Stimulated activated memory B cell treated with anti-CD40 and anti-IgM and Interleukin-4, amounts not matched to agents 10 μg/mL and 1 μg/mL and 100 μg/mL, for 72 hours (primary cell): ENCODE measurements around the gene PAX5.
"Not testable (repeated sequence)": the region's sequence is repeated elsewhere in the genome, so short reads cannot be mapped to it uniquely, and the experiment has no call there.

Experiments used
- ATAC-seq: fragments of 150-1000 bp; cut with Tn5 transposase; 2 replicates; pipeline ENCODE4 v1.10.0; 2021
- H3K27ac Mint-ChIP-seq: one replicate; pipeline ENCODE4 v1.8.0; 2022; ENCODE audit warnings: mild to moderate bottlenecking, mixed read lengths
- H3K27me3 Mint-ChIP-seq: one replicate; pipeline ENCODE4 v1.8.0; 2022; ENCODE audit warnings: mixed read lengths
- H3K36me3 Mint-ChIP-seq: one replicate; pipeline ENCODE4 v1.8.0; 2022; ENCODE audit warnings: mixed read lengths
- H3K4me1 Mint-ChIP-seq: one replicate; pipeline ENCODE4 v1.8.0; 2022; ENCODE audit warnings: mixed read lengths
- H3K4me3 Mint-ChIP-seq: one replicate; pipeline ENCODE4 v1.8.0; 2022; ENCODE audit warnings: mild to moderate bottlenecking, moderate library complexity, mixed read lengths
- H3K9me3 Mint-ChIP-seq: one replicate; pipeline ENCODE4 v1.8.0; 2022; ENCODE audit warnings: mixed read lengths

The PAX5 gene

DNA sequence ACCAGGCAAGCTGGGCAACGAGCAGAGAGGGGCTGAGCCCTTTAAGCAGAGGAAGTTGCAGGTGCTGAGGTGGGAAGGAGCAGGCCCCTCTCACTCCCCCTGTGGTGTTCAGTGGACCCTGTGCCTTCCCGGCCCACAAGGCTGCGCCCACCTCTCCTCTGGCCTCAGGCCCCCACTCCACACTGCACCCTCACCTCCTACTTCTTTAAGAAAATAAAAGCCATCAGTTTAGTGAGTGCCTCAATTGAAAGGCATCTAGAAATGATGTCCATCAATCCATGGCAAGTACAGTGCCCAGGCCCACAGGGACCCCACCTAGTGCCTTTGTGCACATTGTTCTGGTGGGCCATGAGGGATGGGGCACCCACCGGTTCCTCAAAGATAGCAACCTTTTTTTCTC, 158.0 kb downstream of the PAX5 start:
- H3K4me1 Mint-ChIP-seq, result peaks cover 87% of the 10 kb centered on the region
- H3K27ac Mint-ChIP-seq, result peak overlapping the region; percentile 79
- ATAC-seq, result no peak
- no peaks in the 10 kb centered on the region for H3K9me3 Mint-ChIP-seq
- H3K36me3 Mint-ChIP-seq, result peaks cover 60% of the 10 kb centered on the region
- no peaks in the 10 kb centered on the region for H3K27me3 Mint-ChIP-seq
- H3K4me3 Mint-ChIP-seq, result no peak overlapping the region

DNA sequence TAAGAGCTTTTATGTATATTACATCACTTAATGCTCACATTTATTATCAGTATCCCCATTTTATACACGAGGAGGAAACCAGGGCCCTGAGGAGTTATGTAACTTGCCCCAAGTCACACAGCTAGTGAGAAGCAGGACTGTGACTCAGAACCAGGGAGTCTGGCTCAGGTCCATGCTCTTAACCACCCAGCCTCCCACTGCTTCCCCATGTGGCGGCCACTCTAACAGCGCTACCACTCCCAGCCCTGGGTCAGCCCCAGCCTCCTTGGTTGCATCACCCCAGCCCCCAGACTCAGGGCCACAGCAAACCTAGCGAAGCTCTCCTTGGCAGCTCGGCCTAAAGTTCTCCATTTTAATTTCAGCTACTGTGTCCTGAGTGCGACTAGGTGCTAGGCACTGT, 159.1 kb downstream of the PAX5 start:
- H3K27ac Mint-ChIP-seq, result peak overlapping the region; percentile 79
- no peak for ATAC-seq
- H3K4me3 Mint-ChIP-seq, result no peak overlapping the region
- H3K36me3 Mint-ChIP-seq, result peaks cover 51% of the 10 kb centered on the region
- H3K4me1 Mint-ChIP-seq, result peaks cover 84% of the 10 kb centered on the region
- no peaks in the 10 kb centered on the region for H3K9me3 Mint-ChIP-seq
- H3K27me3 Mint-ChIP-seq, result no peaks in the 10 kb centered on the region

DNA sequence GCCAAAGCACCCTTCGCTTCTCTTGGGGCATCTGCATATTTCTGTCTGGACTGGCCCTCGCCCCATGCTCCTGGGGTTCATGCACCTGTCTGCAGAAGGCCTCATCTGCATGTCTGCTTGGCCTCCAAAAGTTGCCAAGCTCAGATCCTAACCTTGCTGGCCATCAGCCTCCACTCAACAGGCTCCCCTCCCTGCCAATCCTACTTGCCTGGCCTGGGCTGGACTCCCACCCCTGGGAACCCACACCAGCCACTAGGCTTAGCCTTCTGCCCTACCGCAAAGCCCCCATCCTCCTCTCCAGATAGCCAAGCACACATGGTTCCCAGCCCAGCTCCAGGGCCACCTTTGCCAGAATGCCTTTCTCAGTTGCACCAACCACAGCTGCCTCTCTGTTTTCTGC, 159.8 kb downstream of the PAX5 start:
- no peaks in the 10 kb centered on the region for H3K9me3 Mint-ChIP-seq
- ATAC-seq, result no peak
- peak overlapping the region; percentile 79 for H3K27ac Mint-ChIP-seq
- H3K4me1 Mint-ChIP-seq, result peaks cover 84% of the 10 kb centered on the region
- H3K36me3 Mint-ChIP-seq, result peaks cover 54% of the 10 kb centered on the region
- H3K27me3 Mint-ChIP-seq, result no peaks in the 10 kb centered on the region
- H3K4me3 Mint-ChIP-seq, result no peak overlapping the region

DNA sequence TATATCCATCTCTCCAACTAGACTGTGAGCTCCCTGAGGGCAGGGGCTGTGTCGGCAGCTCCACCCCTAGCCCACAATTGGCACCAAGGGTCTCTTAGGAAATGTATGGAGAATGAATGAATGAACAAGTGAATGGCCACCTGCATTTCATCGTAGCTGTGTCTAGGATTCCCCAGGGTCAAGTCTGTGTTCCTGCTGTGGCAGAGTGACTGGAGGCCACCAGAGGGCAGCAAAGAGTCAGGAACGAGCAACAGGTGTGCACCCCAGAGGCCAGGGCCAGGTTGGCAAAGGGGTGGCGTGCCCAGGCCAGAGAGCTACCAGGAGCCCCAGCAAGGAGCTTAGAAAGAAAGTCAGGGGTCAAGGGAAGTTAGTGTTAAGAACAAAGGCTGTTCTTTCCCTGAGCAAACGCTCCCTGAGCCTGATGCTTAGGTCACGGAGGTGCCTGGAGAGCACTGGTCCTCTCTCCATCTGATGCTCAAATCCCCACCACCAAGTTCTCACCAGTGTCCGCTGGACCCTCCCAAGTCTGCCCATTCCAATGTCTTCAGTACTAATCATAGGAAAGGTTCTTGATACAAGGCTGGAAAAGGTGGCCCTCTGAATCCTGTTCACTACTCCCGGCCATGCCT, 160.7 kb downstream of the PAX5 start:
- peak overlapping the region; percentile 79 for H3K27ac Mint-ChIP-seq
- H3K4me3 Mint-ChIP-seq, result no peak overlapping the region
- H3K4me1 Mint-ChIP-seq, result peaks cover 80% of the 10 kb centered on the region
- peaks cover 50% of the 10 kb centered on the region for H3K36me3 Mint-ChIP-seq
- ATAC-seq, result peak; percentile 86
- no peaks in the 10 kb centered on the region for H3K9me3 Mint-ChIP-seq
- H3K27me3 Mint-ChIP-seq, result no peaks in the 10 kb centered on the region

DNA sequence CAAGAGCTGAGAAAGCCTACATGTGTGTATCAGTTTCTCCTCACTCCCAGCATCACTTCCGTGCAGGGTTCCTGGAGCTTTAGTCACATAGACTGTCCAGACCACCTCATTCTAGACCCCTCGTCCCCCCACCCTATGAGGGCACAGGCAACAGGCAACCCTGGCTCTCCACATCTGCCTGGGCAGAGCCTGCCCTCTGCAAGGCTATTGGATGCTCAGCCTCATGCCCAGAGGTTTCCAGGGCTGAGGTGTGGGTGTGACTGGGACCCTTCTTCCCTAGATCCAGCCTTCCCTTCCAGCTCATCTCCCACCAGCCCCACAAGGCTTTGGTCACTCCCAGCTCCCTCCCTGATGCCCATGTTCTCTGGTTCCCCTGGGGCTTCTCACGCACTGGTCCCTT, 161.4 kb downstream of the PAX5 start:
- H3K4me1 Mint-ChIP-seq, result peaks cover 80% of the 10 kb centered on the region
- no peak for ATAC-seq
- H3K36me3 Mint-ChIP-seq, result peaks cover 50% of the 10 kb centered on the region

DNA sequence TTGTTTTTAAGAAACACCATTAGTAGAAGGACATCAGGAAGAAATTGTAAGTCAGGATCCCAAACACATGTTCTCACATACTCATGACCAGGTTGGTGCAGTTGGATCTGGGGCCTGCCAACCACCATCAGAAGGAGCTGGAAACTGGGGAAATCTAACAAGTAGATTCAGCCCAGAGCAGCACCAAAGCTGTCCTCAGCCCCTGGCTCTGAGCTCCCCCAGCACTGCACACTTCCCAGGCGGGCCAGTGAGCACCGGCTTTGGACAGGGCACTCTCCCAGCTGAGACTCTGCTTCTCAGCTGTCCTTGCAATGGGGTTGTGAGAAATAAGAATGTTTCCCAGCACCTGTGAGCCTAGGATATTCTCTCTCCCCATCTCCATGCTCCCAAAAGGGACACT, 162.5 kb downstream of the PAX5 start:
- Mint-ChIP-seq H3K4me3 (no peak overlapping the region), H3K9me3 (no peaks in the 10 kb centered on the region), H3K36me3 (peaks cover 53% of the 10 kb centered on the region), H3K27ac (peak overlapping the region; percentile 79), H3K4me1 (peaks cover 77% of the 10 kb centered on the region), H3K27me3 (no peaks in the 10 kb centered on the region)
- no peak for ATAC-seq

More for the DNA sequence above, 161.4 kb downstream of the PAX5 start:
- Mint-ChIP-seq H3K4me3 (no peak overlapping the region), H3K9me3 (no peaks in the 10 kb centered on the region), H3K27me3 (no peaks in the 10 kb centered on the region), H3K27ac (peak overlapping the region; percentile 79)

DNA sequence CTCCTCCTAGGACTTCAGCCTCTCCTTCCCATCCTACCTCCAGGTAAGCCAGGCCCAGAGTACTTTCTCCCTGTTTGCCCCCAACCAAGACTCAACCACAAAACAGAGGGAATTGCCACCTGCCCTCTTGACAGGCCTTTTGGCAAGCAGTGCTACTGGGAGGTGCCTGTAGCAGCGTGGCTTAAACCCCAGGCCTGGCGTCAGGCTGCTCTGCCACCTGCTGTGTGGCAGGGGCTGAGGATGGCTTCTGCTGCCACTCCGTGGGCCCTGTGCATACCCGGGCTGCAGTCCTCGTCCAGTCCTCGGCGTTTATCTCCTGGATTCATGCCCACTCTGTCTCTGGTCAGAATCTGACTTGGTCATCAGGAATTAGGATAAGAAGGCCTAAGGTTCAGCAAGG, 163.1 kb downstream of the PAX5 start:
- Mint-ChIP-seq H3K27ac (peak overlapping the region; percentile 79), H3K4me1 (peaks cover 77% of the 10 kb centered on the region), H3K9me3 (no peaks in the 10 kb centered on the region), H3K36me3 (peaks cover 56% of the 10 kb centered on the region), H3K4me3 (no peak overlapping the region), H3K27me3 (no peaks in the 10 kb centered on the region)
- ATAC-seq, result no peak

DNA sequence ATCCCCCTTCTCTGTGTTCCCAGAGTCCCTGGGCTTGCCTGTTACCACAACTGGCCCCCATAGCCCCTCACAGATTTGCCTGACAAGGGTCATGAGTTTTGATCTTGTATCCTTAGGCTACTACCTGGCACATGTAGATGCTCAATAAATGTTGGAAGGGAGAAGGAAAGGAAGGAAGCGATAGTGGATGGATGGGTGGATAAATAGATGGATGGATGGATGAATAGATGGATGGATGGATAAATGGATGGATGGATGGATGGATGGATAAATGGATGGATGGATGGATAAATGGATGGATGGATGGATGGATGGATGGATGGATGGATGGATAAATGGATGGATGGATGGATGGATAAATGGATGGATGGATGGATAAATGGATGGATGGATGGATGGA, 164.5 kb downstream of the PAX5 start:
- peaks cover 77% of the 10 kb centered on the region for H3K4me1 Mint-ChIP-seq
- not testable (repeated sequence) for H3K27me3 Mint-ChIP-seq, H3K4me3 Mint-ChIP-seq, ATAC-seq, H3K9me3 Mint-ChIP-seq
- H3K36me3 Mint-ChIP-seq, result peaks cover 56% of the 10 kb centered on the region
- H3K27ac Mint-ChIP-seq, result peak overlapping the region; percentile 75

DNA sequence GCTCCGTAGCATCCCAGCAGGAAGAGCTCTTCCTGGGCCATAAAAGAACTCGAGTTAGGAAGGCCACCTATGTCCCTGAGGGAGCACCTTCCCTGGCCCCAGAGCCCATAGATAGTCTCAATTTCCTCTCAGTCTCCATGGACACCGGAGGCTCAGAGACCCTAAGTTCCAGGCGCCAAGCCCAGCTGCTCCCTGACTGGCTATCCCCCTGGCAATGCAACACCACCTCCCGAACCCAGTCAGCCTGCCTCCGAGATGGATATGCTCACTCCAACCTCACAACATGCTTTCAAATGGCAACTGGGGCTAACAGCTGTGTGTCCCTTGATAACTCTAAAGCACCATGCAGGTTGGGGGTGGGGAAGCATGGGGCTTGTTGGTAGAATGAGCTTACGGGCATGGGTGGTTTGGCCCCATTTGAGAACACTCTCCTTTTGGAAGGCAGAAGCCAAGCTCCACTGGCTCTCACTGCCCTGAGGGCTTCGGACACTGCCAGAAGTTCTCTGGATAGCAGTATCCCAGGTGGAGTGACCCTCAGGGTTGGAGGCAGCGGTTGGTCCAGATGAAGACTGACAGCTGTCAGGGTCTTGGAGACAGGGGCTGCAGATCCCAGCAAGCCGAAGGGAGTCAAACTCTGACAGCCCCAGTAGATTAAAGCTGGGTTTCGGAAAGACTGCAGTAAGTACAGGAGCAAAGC, 165.3 kb downstream of the PAX5 start:
- no peaks in the 10 kb centered on the region for H3K27me3 Mint-ChIP-seq
- no peak overlapping the region for H3K4me3 Mint-ChIP-seq
- H3K4me1 Mint-ChIP-seq, result peaks cover 71% of the 10 kb centered on the region
- H3K9me3 Mint-ChIP-seq, result no peaks in the 10 kb centered on the region
- H3K36me3 Mint-ChIP-seq, result peaks cover 51% of the 10 kb centered on the region
- ATAC-seq, result no peak
- H3K27ac Mint-ChIP-seq, result peak overlapping the region; percentile 75

DNA sequence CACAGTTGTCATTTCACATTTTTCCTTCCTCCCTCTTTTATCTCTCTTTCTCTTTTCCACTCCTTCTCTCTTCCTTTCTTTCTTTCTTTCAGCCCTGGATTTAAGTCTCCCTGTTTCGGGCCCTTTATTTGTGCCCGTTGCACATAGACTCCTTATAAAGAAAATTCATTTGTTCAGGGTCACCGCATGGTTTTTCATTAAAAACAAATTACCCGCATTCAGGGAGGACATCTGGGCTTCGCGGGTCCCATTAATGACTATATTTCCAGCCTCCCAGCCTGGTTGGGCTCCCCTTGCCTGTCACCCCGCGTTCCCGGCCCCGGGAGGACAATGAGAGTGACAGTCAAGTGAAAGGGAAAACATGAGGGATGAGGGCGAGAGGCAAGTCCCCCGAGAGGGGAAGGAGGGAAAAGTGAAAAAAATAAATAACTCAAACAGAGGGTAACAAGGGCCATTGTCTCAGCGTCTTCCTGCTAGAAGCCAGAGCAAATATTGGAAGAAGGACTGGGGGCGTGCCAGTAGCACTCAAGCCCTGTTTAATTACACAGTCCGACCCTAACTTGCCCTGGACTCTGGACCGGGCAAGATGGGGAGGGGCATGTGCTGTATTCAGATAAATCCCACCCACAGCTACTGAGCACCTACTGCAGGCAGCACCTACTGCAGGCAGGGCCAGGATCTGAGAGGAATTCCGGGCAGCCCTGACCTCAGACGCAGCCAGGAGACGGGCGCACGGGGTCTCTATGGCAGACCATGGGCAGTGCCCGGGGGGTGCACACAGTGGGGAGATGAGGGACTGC, 166.2 kb downstream of the PAX5 start:
- H3K27ac Mint-ChIP-seq, result peak overlapping the region; percentile 75
- H3K4me1 Mint-ChIP-seq, result peaks cover 62% of the 10 kb centered on the region
- ATAC-seq, result no peak

DNA sequence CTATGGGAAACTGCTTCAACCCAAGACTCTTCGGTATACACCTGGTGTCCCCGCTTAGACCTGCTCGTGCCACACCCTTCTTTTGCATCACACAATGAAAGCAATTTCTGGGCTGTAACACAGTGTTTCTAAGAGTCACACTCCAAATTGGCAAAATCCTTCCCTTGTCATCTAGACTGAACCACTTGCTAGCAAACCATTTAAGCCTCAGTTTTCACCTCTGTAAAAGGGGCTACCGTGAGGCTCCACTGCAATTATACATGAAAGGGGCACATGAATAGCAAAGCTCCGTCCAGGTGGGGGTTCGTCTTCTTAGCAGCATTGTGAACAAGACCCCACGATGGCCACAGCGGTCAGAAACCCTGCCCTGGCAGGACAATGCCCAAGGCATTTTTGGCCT, 166.8 kb downstream of the PAX5 start:
- Mint-ChIP-seq H3K27ac (peak overlapping the region; percentile 75), H3K36me3 (peaks cover 50% of the 10 kb centered on the region)
- ATAC-seq, result no peak

More for the DNA sequence above, 166.2 kb downstream of the PAX5 start:
- Mint-ChIP-seq H3K27me3 (no peaks in the 10 kb centered on the region), H3K9me3 (no peaks in the 10 kb centered on the region), H3K36me3 (peaks cover 47% of the 10 kb centered on the region), H3K4me3 (no peak overlapping the region)

DNA sequence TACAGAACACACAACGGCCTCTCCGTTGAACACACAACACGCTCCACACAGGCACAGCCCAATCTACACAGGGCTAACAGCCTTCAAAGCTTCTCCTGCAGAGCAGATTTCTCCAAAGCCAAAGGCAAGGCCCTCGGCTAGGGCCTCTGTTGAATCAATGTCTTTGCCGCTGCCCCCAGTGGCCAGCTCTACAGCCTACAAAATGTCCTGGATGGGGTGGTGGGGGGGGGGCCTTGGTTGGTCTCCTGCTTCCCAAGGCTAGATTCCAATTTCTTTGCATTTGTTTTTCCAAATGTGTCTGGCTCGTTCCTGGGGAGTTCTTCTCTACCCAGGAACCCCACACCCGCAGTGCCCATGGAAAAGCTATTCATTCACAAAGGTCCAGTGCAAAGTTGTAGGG, 167.2 kb downstream of the PAX5 start:
- Mint-ChIP-seq H3K36me3 (peaks cover 54% of the 10 kb centered on the region), H3K27me3 (no peaks in the 10 kb centered on the region), H3K9me3 (no peaks in the 10 kb centered on the region), H3K4me1 (peaks cover 66% of the 10 kb centered on the region), H3K4me3 (no peak overlapping the region), H3K27ac (peak overlapping the region; percentile 80)
- no peak for ATAC-seq

More for the DNA sequence above, 166.8 kb downstream of the PAX5 start:
- Mint-ChIP-seq H3K9me3 (no peaks in the 10 kb centered on the region), H3K4me1 (peaks cover 62% of the 10 kb centered on the region), H3K4me3 (no peak overlapping the region), H3K27me3 (no peaks in the 10 kb centered on the region)

DNA sequence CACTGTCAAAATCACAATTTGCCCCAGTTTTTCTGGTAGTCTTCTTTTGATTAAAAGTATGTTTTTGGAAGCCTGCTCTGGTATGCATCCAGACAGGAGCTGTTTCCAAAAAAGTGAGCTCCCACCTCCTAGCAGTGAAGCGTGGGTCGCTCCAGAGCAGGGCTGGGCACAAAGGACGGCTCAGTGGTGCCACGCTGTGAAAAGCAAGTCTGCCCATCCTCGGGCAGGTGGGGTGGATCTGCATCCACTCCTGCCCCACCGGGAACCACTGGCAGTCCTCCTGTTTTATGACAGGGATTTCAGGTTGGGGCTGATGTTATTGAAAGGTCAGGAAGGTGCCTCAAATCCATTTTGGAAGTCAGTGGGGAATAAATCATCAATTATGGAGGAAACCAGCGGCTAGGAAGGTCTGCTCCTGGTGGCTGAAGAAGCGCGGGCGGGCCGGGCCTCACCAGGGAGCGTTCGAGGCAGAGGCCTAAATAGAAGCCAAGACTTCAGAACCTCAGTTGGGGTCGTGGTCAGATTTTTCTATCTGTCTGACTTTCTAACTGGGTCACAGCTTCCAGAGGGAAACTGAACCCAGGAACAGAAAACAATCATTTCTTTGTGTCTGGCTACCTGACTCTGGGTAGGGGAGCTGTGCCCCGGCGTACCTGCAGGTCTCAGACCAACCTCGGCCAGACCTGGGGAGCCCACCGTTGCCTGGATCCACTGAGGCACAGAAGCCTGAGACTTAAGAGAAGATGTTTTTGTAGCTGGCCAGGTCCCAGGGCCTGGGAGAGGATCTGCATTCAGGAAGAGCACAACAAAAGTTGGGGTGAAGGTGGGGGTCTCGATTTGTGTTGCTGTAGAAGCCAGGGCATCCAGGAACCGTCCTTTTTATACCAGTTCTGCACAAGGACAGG, 168.1 kb downstream of the PAX5 start:
- Mint-ChIP-seq H3K27ac (peak overlapping the region; percentile 80), H3K4me3 (no peak overlapping the region), H3K27me3 (no peaks in the 10 kb centered on the region), H3K4me1 (peaks cover 71% of the 10 kb centered on the region), H3K9me3 (no peaks in the 10 kb centered on the region), H3K36me3 (peaks cover 63% of the 10 kb centered on the region)
- ATAC-seq, result no peak

DNA sequence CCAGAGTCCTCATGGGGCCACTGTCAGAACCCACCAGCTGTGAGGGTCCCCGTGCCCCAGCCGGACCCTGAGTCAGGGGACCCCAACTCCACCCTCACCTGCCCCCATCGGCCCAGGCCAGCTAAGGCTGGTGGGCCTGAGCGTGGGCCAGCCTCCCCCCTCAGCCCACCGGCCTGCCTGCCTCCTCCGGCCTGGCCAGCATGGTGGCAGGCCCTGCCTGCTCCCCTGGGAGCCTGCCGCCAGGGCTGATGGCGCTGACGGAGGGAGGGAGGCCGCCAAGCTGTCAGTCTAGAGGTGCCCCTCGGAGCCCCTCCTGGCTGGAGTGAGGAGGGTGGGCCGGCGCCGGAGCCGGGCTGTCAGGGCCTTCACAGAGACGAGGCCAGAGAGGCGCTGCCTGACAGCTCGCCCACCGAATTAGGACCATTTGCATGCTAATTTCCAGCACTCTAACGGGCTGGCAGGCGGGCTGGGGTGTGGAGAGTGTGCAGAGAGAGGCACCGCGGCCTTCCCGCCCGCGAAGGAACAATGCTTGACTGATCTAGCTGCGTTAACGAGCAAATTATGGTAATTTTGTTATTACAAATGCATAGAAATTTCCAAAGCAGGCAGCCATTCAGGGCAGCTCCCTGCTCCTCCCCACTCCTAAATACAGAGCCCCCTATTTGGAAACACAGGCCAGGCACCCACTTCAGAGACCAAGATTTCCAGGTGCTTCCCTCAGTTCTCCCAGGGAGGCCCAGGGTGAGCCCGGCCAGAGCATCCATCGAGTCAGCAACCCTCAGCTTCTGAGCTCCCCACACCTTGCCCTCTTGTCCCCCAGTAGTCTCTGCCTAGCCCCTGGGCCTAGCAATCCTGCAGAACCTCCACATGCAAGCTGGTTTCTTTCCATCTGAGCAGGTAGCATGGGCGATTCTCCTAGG, 169.3 kb downstream of the PAX5 start:
- ATAC-seq, result peak; percentile 71
- Mint-ChIP-seq H3K4me1 (peaks cover 75% of the 10 kb centered on the region), H3K9me3 (no peaks in the 10 kb centered on the region), H3K4me3 (peak overlapping the region; percentile 1), H3K27me3 (no peaks in the 10 kb centered on the region), H3K27ac (peak overlapping the region; percentile 80), H3K36me3 (peaks cover 67% of the 10 kb centered on the region)
